K562 (cell line): ENCODE data around the gene IZUMO4. TPM values are rescaled to one million over a fixed set of nuclear protein-coding genes. Genes with fewer than 3 reads are reported as not detected.

ENCODE experiments used
- ATF3 ChIP-seq, 2 experiments: fragments of 450-650 bp in 1 of 2; sonication (generic) in 1 of 2; formaldehyde crosslinking in 1 of 2; IDR thresholded peaks in 1 of 2; conservative IDR thresholded peaks in 1 of 2; 2 replicates each; pipeline versions ENCODE4 v1.6.1 to v1.8.1; 2016 to 2023; ENCODE audit warnings: mild to moderate bottlenecking in 2 of 2, moderate library complexity in 2 of 2, inconsistent platforms in 1 of 2, missing genetic modification reagents in 1 of 2
- CHD4 ChIP-seq: fragments of 200-600 bp; sonication (generic); IDR thresholded peaks from 3 replicates; pipeline ENCODE4 v1.6.1; 2012; ENCODE audit warnings: low read depth, mild to moderate bottlenecking, mixed read lengths, low read length, inconsistent platforms; ENCODE audit not compliant: insufficient read depth, insufficient replicate concordance, poor library complexity, severe bottlenecking
- DIDO1 ChIP-seq: fragments of 450-650 bp; IDR thresholded peaks from 2 replicates; pipeline ENCODE4 v1.6.1; 2016; ENCODE audit warnings: low read depth, missing biosample characterization, missing genetic modification characterization
- FOXK1 ChIP-seq: sonication (generic); formaldehyde crosslinking; IDR thresholded peaks from 2 replicates; pipeline ENCODE4 v1.8.0; 2022; ENCODE audit warnings: missing genetic modification reagents, mild to moderate bottlenecking, borderline replicate concordance
- FOXK2 ChIP-seq, 2 experiments: fragments of 450-650 bp; IDR thresholded peaks in 1 of 2; conservative IDR thresholded peaks in 1 of 2; 2 replicates each; pipeline ENCODE4 v1.6.1; 2016; ENCODE audit warnings: low read depth in 2 of 2, mild to moderate bottlenecking in 1 of 2
- MCM7 ChIP-seq, 2 experiments: fragments of 450-650 bp; IDR thresholded peaks; 2 replicates each; pipeline ENCODE4 v1.6.1; 2016 to 2018
- NBN ChIP-seq: fragments of 450-650 bp; IDR thresholded peaks from 2 replicates; pipeline ENCODE4 v1.6.1; 2016; ENCODE audit warnings: low read depth, mild to moderate bottlenecking
- POU5F1 ChIP-seq: fragments of 150-350 bp; IDR thresholded peaks from 2 replicates; pipeline ENCODE4 v1.6.1; 2014; ENCODE audit warnings: borderline replicate concordance, low read length, low read depth, mild to moderate bottlenecking; ENCODE audit not compliant: partially characterized antibody
- SIN3A ChIP-seq, 2 experiments: fragments of 150-350 bp in 1 of 2; IDR thresholded peaks; 2 replicates each; pipeline ENCODE4 v1.6.1; 2011 to 2016; ENCODE audit warnings: borderline replicate concordance in 2 of 2, low read depth in 2 of 2, low read length in 2 of 2, mild to moderate bottlenecking in 2 of 2, moderate library complexity in 2 of 2; ENCODE audit not compliant: control insufficient read depth in 1 of 2
- SNAPC5 ChIP-seq: fragments of 250-450 bp; sonication (Bioruptor Pico); IDR thresholded peaks from 2 replicates; pipeline ENCODE4 v1.8.0; 2021; ENCODE audit warnings: moderate library complexity, mild to moderate bottlenecking, inconsistent platforms
- TBL1XR1 ChIP-seq, 2 experiments: IDR thresholded peaks; 2 replicates each; pipeline ENCODE4 v1.6.1; 2012; ENCODE audit warnings: improper control_type of control experiment in 2 of 2, low read length in 2 of 2, mild to moderate bottlenecking in 1 of 2
- TEAD1 ChIP-seq, 2 experiments: fragments of 450-650 bp in 1 of 2; sonication (generic) in 1 of 2; formaldehyde crosslinking; IDR thresholded peaks; 2 replicates each; pipeline versions ENCODE4 v1.4.0 to v1.8.0; 2020 to 2022; ENCODE audit warnings: mild to moderate bottlenecking in 2 of 2, missing genetic modification reagents in 1 of 2
- THRB ChIP-seq: fragments of 450-650 bp; formaldehyde crosslinking; conservative IDR thresholded peaks from 2 replicates; pipeline ENCODE4 v1.4.0; 2022; ENCODE audit warnings: mild to moderate bottlenecking, missing genetic modification characterization
- ZBTB43 ChIP-seq: sonication (generic); formaldehyde crosslinking; IDR thresholded peaks from 2 replicates; pipeline ENCODE4 v1.8.0; 2023; ENCODE audit warnings: mild to moderate bottlenecking, missing genetic modification reagents
- ZC3H4 ChIP-seq: sonication (generic); formaldehyde crosslinking; IDR thresholded peaks from 2 replicates; pipeline ENCODE4 v1.9.0; 2021; ENCODE audit warnings: missing genetic modification reagents, borderline replicate concordance
- ZFP1 ChIP-seq: fragments of 450-650 bp; formaldehyde crosslinking; IDR thresholded peaks from 2 replicates; pipeline ENCODE4 v1.4.0; 2020; ENCODE audit warnings: mild to moderate bottlenecking, mixed read lengths
- ZNF512 ChIP-seq: IDR thresholded peaks from 2 replicates; pipeline ENCODE4 v1.6.1; 2016; ENCODE audit warnings: missing genetic modification characterization, missing compliant biosample characterization
- ZNF551 ChIP-seq: fragments of 250-450 bp; sonication (Bioruptor Pico); IDR thresholded peaks from 2 replicates; pipeline ENCODE4 v1.5.0; 2021; ENCODE audit warnings: mild to moderate bottlenecking, moderate library complexity
- ZNF668 ChIP-seq: fragments of 250-450 bp; sonication (Bioruptor Pico); IDR thresholded peaks from 2 replicates; pipeline ENCODE4 v1.8.0; 2022; ENCODE audit warnings: mild to moderate bottlenecking, inconsistent platforms
- ZZZ3 ChIP-seq: fragments of 450-650 bp; IDR thresholded peaks from 2 replicates; pipeline ENCODE4 v1.6.1; 2016; ENCODE audit warnings: antibody characterized with exemption, mild to moderate bottlenecking, moderate library complexity
- polyA plus RNA-seq, 8 experiments: library from polyadenylated mRNA; depleted of rRNA in 4 of 8; stranded (reverse) in 5 of 8; unstranded in 3 of 8; fragments of >200 nt; fragmentation: Nextera tagmentation in 2 of 8; fragmentation: Illumina TruSeq in 1 of 8; extraction: Ambion mirVana in 2 of 8; extraction: Trizol in 1 of 8; gene quantifications; 2 replicates each; pipeline versions ENCODE4 v1.2.1 to v1.2.3, GENCODE V29; 2011 to 2014; ENCODE audit warnings: inconsistent platforms in 1 of 8, missing spikeins in 1 of 8
- total RNA-seq, 7 experiments: library from RNA; depleted of rRNA in 6 of 7; stranded (reverse); fragments of >200 nt in 6 of 7; fragmentation: Illumina TruSeq in 2 of 7; extraction: Trizol in 2 of 7; gene quantifications; 2 replicates each; pipeline versions ENCODE4 v1.2.1 to v1.2.3, GENCODE V29; 2011 to 2021; ENCODE audit warnings: low replicate concordance in 1 of 7

Gene IZUMO4
- total and polyA plus RNA-seq, 9 of the 15 experiments (the other 6 are each of a cell fraction or from before 2014, with no cell fraction given): 0.07 to 3.9 (median 1.2) TPM

- TF ChIP-seq SIN3A (IDR thresholded peaks at IDR 0.05; ENCODE audit: borderline replicate concordance in 2 of 2, control insufficient read depth in 1 of 2, low read depth in 2 of 2, low read length in 2 of 2) (peak in 1 of 2 experiments; percentile 52; a peak in 1 of 4 replicates), ZNF668 (CRISPR knock-in tag) (no peak), POU5F1 (no peak), FOXK2 (conservative IDR thresholded peaks at IDR 0.05 in 1 of 2, IDR thresholded peaks at IDR 0.05 in 1 of 2; ENCODE audit: low read depth in 2 of 2) (0 out of 4 replicates have a peak, but pooled peaks have one; percentile 26 to 41), CHD4 (no peak), NBN (peak; percentile 92), TBL1XR1 (IDR thresholded peaks at IDR 0.05; ENCODE audit: low read length in 2 of 2) (peak in 1 of 2 experiments; percentile 30; a peak in 1 of 4 replicates), ATF3 (IDR thresholded peaks at IDR 0.05) (no peak), ATF3 (CRISPR knock-in tag; conservative IDR thresholded peaks at IDR 0.05) (no peak), THRB (CRISPR knock-in tag) (peak; percentile 63; the same call in 1 of the 2 replicates), MCM7 (IDR thresholded peaks at IDR 0.05) (no peak), ZNF551 (CRISPR knock-in tag) (no peak), ZBTB43 (CRISPR knock-in tag) (no peak), ZFP1 (no peak), ZNF512 (no peak), ZZZ3 (no peak), DIDO1 (tag) (no peak), TEAD1 (CRISPR knock-in tag; IDR thresholded peaks at IDR 0.05) (0 out of 4 replicates have a peak, but pooled peaks of 1 of the 2 experiments have one; percentile 26), ZC3H4 (CRISPR knock-in tag) (no peak), SNAPC5 (CRISPR knock-in tag) (no peak), FOXK1 (CRISPR knock-in tag) (no peak)
Observed at GRCh38 chr19:2055931-2056836, 40.5 kb upstream of the IZUMO4 start (continued).
